Activated CD8-positive, alpha-beta memory T cell treated with anti-CD3 and anti-CD28 coated beads, Interleukin-2, amount 50 U/mL, for 4 hours (primary cell): Measurements from ENCODE around the gene PBX2.

Experiments
- DNase-seq: peaks from one replicate; pipeline ENCODE4 v3.0.0-alpha.2; 2020

Gene PBX2

GRCh38 chr6:32170294-32170693 lies 19.7 kb downstream of the PBX2 start:
- DNase-seq = no peak

DNA sequence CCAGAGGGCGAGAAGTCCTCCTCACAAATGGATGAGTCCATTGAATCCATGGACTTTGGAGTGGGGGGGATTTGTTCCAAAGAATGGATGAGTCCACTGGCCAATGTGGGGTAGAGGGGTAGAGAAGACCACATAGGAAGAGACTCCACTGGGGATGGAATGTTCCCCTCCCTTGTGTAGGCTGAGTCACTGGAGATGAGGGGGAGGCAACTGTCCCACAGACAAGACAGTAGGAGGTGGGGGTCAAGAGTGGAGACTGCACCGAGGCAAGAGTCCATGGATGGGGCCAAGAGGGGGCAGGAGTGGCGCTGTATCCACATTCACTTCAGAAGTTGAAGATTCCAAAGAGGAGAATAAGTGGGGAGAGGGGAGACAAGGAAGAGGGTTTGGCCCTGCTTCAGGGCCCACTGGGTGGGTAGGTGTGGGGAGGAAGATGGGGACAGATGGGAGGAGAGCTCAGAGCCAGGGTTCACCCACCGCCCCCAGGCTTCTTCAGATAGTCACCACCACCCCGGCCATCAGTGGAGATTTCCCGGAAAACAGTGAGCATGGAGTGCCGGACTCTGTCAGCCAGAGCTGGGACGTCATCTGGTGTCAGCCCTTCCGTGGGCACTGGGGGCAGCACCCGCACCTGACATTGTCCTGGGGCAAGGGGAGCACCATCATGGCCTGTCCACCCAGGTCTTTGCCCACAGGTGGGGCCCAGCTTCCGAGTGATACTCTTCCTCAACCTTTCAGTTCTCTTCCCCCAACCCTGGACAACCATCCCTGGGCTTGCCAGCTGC lies 21.0 kb downstream of the PBX2 start:
- no peak for DNase-seq

- no peak for DNase-seq
Measured at GRCh38 chr6:32168350-32168749, 21.7 kb downstream of the PBX2 start.

GRCh38 chr6:32167761-32168262 lies 22.2 kb downstream of the PBX2 start:
- no peak for DNase-seq

DNA sequence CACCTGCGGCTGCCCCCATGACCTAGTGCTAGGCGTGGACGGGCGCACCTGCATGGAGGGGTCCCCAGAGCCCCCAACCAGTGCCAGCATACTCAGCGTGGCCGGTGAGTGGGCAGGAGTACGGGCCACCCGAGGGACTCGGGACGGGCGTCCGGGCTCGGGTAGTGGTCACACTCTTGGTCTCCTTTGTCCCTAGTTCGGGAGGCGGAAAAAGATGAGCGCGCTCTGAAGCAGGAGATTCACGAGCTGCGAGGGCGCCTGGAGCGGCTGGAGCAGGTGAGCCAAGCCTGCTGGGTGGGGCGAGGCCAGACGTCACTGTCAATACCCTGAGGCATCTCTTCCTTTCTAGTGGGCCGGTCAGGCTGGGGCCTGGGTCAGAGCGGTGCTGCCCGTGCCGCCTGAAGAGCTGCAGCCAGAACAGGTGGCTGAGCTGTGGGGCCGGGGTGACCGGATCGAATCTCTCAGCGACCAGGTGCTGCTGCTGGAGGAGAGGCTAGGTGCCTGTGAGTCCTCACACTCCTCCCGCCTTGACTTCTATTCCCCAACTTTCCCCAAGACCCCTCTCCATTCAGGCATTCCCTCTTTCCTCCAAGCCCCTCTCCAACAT lies 22.7 kb downstream of the PBX2 start:
- no peak for DNase-seq

GRCh38 chr6:32166411-32167061 lies 23.5 kb downstream of the PBX2 start:
- DNase-seq = no peak

DNA sequence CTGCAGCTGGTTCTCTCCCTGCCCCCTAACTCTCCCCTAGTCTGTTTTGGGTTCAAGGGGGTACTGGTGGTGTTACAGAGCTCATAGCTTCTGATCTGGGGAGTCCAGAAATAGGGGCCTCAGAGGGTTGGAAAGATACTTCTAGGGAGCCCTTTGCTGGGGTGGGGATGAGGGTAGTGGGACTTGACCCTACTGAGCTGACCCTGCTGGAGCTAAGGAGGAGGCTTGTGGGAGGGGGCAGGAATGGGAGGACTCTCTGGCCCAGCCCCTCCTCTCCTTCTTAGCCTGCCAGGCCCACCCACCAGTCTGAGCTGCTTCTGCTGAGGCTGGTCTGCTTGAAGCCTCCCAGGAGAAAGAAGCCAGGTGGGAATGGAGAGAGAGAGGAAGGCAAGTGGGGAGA lies 25.7 kb downstream of the PBX2 start, which contains the start of gene EGFL8:
Gene EGFL8, plus strand, starts transcription at position 301 of the 400 bp plus-strand sequence. CDS start 1,571 bp downstream, outside the sequence.
- no peak for DNase-seq

GRCh38 chr6:32163559-32164258 lies 26.3 kb downstream of the PBX2 start:
- no peak for DNase-seq

GRCh38 chr6:32158052-32158451 lies 31.9 kb downstream of the PBX2 start:
- no peak for DNase-seq

DNA sequence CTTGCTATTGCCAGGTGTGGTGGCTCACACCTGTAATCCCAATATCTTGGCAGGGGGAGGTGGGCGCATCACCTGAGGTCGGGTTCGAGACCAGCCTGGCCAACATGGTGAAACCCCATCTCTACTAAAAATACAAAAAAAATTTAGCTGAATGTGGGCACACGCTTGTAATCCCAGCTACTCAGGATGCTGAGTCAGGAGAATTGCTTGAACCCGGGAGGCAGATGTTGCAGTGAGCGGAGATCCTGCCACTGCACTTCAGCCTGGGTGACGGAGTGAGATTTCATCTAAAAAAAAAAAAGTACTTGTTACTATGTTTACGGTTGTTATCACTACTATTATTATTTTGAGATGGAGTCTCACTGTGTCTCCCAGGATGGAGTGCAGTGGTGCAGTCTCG lies 33.1 kb downstream of the PBX2 start:
- no peak for DNase-seq

- peak; percentile 59 for DNase-seq
Measured at GRCh38 chr6:32154514-32155161, 35.4 kb downstream of the PBX2 start.

GRCh38 chr6:32153564-32154513 lies 36.2 kb downstream of the PBX2 start, which contains the start of gene PPT2:
PPT2 (plus strand) TSS chr6:32154141; CDS start chr6:32154595, 454 bp downstream.
- DNase-seq = peak; percentile 73

DNA sequence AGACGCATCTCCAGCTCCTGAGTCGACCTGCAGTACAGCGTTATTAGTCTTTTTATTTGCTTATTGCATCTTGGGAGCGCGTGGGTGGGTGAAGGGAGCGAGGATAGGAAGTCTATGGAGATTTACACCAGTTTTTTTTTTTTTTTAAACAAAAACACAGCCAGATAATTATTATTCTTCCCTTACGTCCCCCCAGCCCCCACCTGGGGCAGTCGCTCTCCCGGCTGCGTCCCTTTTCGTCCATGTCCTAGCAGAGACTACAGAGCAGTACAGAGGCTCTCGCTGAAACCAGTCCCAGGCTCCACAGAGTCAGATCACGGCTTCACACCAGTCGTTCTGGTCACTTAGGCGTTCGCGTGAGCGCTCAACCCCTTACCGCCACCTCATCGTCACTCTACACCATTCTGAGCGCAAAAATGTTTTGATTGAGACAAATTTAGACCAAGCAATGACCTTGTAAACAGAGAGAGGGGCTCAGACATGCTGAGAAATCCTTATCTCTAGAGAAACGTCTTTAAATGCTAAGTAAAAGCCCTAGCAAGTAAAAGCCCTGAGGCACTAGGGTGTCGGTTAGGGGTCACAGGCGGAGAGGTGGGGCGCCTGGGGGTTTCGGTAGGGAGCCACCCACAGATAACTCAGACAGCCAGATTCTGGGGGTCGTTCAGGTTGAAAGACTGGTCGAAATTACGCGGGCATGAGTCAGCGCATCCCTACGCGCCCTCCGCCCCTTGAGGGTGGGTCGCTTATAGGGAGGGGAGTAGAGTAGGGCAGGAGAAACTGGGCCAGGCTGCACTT lies 37.0 kb downstream of the PBX2 start:
- peak; percentile 20 for DNase-seq

DNA sequence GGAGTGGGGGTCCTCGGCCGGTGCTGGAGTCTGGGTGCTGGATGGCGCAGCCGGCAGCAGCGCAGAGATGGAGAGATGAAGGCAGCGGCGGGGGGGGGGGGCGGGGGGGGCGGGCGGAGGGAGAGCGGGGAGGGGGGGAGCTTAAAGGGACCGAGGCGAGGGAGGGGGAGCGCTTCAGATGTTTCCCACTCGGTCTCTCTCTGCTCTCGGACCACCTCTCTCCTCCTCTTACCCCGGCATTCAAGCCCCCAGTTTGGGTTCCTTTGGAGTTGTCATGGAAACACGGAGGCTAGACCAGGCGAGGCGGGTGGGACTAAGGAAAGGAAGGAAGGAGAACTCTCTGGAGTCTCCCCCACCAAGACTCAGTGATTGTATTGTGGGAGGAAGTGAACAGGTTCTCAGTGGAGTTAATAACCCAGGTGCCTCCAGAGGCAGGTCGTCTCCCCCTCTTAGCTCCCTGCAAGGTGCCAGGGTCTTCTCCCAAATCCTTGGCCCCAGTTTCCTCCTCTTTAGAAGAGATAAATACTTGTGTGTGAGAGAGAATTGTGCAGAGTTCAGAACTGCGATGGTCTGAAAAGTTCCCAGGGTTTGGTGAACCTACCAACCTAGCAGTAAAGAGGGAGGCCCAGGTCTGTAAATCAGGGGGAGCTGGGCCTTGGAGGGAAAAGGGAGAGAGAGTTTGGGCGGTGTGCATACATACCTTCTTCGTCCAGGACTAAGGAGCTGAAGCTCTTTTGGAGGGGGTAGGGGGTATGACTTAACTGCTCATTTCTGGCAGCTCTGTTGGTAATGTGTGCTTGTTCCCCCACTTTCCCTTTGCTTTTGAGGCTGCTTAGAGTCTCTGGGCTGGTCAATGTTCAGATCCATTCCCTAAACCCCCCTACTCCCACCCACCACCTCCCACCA lies 37.9 kb downstream of the PBX2 start, which contains the start of gene PRRT1:
Gene PRRT1, minus strand, starts transcription at position 77 of the 906 bp plus-strand sequence. CDS start 112 bp downstream, outside the sequence.
- DNase-seq = no peak

DNA sequence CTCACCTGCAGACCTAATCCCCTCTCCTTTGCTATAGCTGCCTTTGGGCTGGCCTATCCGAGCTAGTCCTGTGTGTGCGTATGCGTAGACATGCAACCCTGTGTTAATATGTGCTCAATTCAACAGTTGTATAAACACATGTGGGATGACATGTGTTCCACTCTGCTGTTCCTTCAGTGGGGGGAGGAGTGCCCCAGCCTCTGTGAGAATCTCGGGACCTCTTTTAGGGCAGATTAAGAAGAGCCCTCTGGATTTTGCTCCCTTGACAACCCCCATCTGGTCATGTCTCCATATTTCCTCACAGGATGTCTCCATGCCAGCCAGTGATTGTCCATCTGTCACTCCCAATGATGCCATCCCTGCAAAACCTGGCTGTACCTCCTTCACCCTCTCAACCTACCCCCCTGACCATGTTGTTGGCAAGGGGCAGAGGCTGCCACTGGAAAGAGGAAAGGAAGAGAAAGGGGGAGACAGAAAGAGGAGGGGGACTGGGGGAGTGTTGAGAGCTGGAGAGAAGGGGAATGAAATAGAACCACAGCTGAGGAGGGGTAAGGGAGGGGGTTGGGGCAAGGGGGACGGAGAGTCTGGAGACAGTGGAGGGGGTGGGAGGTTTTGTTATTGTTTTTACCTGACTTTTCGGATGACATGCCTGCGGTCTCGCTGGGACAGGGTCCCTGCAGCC lies 38.7 kb downstream of the PBX2 start:
- no peak for DNase-seq

DNA sequence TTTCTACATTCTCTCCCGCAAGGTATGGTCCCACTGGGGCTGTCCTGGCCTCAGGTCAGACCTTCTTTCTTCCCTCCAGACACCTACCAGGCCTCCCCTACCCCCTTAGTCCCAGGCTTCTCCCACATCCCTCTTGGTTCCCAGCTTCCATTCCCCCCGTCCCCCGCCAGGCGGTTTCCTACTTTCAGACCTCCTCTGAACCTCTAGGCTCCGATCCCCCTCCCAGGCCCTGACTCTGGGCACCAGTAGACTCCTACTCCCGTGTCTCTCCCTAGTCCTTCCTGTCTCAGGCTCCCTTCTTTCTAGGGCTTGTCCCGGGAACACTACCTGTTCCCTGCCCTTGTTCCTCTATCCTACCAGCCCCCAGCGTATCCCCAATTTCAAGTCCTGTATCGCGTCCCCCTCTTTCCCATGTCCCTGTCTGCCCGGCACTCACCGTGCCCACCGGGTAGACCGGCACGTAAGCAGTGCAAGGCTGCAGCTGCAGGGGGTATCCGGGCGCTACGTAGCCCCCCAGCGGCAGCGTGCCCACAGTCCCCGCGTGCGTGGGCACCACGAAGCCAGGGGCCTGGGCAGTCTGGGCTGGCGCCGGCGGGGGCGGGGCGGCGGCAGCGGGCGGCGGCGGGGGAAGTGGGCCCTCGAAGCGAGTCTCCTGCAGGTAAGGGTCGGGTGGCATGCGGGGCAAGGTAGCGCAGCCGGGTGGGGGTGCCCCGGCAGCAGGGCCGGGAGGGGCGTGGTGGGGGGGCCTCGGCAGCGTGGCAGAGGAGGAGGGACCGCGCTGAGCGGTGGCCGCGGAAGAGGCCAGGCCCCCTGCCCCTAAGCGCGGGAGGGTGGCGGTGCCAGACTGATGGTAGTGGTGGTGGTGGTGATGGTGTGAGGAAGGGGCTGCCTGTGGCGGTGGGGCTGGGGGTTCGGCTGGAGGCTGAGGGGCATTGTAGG lies 39.8 kb downstream of the PBX2 start:
- DNase-seq = no peak

DNA sequence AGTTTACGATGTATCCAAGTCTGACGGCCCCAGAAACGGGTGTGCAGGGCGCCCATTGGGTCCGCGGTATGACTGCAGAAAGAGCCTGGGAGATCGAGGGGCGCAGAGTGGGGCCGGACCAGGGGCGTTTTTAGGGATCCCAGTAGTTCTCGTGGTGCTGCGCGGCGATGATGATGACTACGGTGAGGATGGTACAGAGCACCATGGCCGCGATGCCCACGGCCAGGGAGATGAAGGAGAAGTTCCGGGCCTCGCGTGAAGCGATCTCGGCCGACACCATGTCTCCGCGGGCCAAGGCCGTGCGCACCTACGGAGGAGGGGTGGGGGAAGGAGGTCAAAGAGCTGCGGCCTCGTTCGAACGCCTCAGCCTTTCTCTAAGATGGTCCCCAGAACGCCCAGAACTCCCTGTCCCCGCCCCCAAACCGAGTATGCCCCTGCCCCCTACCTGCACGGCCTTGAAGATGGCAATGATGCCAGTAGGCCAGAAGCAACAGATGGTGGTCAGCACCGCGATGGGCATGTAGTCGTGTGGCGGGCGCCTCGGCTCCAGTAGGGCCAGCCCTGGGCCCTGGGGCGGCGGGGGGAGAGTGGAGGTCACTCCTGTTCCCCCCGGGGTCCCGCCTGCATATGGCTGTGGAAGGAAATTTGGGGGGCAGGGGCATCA lies 40.8 kb downstream of the PBX2 start:
- no peak for DNase-seq
